ENCODE measurements around the gene MIER2.

- no peak for TF ChIP-seq CTCF (IDR thresholded peaks at IDR 0.05)
- TF ChIP-seq POLR2A (IDR thresholded peaks at IDR 0.05): no peak
- TF ChIP-seq POLR2AphosphoS5 (IDR thresholded peaks at IDR 0.05): no peak
- no peak for TF ChIP-seq EP300 (IDR thresholded peaks at IDR 0.05)
Observed at GRCh38 chr19:338421-338820, 6.2 kb downstream of the MIER2 start.

Measured in sigmoid colon (tissue), 4 donors.